Endodermal cell (in vitro differentiated cells): ENCODE results near the gene UMAD1. TPM values are rescaled to one million over a fixed set of nuclear protein-coding genes. Genes with fewer than 3 reads are reported as not detected.

Experiments
- DNase-seq: peaks from one replicate; pipeline ENCODE4 v3.0.0-alpha.2; 2017
- H3K27ac ChIP-seq: 2 replicates; pipeline ENCODE4 v1.5.1; 2013; ENCODE audit warnings: mild to moderate bottlenecking, low read depth, low read length, moderate library complexity
- H3K27me3 ChIP-seq: 2 replicates; pipeline ENCODE4 v1.6.1; 2013; ENCODE audit warnings: mild to moderate bottlenecking, low read length, moderate library complexity; ENCODE audit not compliant: insufficient read depth, control insufficient read depth, poor library complexity, severe bottlenecking
- H3K36me3 ChIP-seq: 2 replicates; pipeline ENCODE4 v1.7.0; 2013; ENCODE audit warnings: mild to moderate bottlenecking, low read length, moderate library complexity; ENCODE audit not compliant: control insufficient read depth, insufficient read depth
- H3K4me1 ChIP-seq: one replicate; pipeline ENCODE4 v1.7.0; 2013; ENCODE audit warnings: low read length; ENCODE audit not compliant: control insufficient read depth, insufficient read depth
- H3K4me3 ChIP-seq: 2 replicates; pipeline ENCODE4 v1.5.1; 2013; ENCODE audit warnings: mild to moderate bottlenecking, low read length, moderate library complexity
- H3K9ac ChIP-seq: 2 replicates; pipeline ENCODE4 v1.6.1; 2013; ENCODE audit warnings: mild to moderate bottlenecking, low read length, moderate library complexity; ENCODE audit not compliant: poor library complexity, severe bottlenecking; ENCODE audit errors: extremely low read depth
- H3K9me3 ChIP-seq: 2 replicates; pipeline ENCODE4 v1.6.1; 2013; ENCODE audit warnings: mild to moderate bottlenecking, low read length, moderate library complexity; ENCODE audit not compliant: control insufficient read depth
- H3K27ac Mint-ChIP-seq: 2 replicates; pipeline ENCODE4 v1.8.0; 2020; ENCODE audit warnings: mixed read lengths
- H3K27me3 Mint-ChIP-seq: 2 replicates; pipeline ENCODE4 v1.8.0; 2021; ENCODE audit warnings: mild to moderate bottlenecking, mixed read lengths; ENCODE audit not compliant: insufficient read depth
- H3K36me3 Mint-ChIP-seq: 2 replicates; pipeline ENCODE4 v1.8.0; 2020; ENCODE audit warnings: low read depth, mixed read lengths
- H3K4me1 Mint-ChIP-seq: 2 replicates; pipeline ENCODE4 v1.8.0; 2020; ENCODE audit warnings: mixed read lengths
- H3K4me3 Mint-ChIP-seq: 2 replicates; pipeline ENCODE4 v1.8.0; 2020; ENCODE audit warnings: mild to moderate bottlenecking, moderate library complexity, mixed read lengths
- H3K9me3 Mint-ChIP-seq: 2 replicates; pipeline ENCODE4 v1.8.0; 2020; ENCODE audit warnings: mild to moderate bottlenecking, mixed read lengths
- WGBS, 2 experiments: methylation state at CpG; one replicate each; pipeline versions ENCODE4 v1.1.5 to v1.1.7; 2013; ENCODE audit warnings: missing lambda C conversion rate in 2 of 2, mixed read lengths in 1 of 2; ENCODE audit not compliant: insufficient coverage in 1 of 2, insufficient read length in 1 of 2; 5-methylcytosine and 5-hydroxymethylcytosine counted together
- total RNA-seq, 2 donors: library from RNA; stranded (reverse); fragmentation: NEBNext Ultra II Directional in 1 of 2; extraction: Animal tissue kit (Norgen Biotek cat#: 25700) in 1 of 2; gene quantifications; 2 replicates in 1 of 2; 3 replicates in 1 of 2; pipeline ENCODE4 v1.2.1, GENCODE V29; 2021
- TF ChIP-seq, protein P1 (sequence below): fragments of 200-600 bp; sonication (generic); conservative IDR thresholded peaks from 2 replicates; pipeline ENCODE4 v1.5.0; 2021; ENCODE audit warnings: antibody characterized with exemption, mild to moderate bottlenecking

Gene UMAD1
- total RNA-seq, 2 donors from 2014 or later, result 9.7 to 10.3 TPM

DNA sequence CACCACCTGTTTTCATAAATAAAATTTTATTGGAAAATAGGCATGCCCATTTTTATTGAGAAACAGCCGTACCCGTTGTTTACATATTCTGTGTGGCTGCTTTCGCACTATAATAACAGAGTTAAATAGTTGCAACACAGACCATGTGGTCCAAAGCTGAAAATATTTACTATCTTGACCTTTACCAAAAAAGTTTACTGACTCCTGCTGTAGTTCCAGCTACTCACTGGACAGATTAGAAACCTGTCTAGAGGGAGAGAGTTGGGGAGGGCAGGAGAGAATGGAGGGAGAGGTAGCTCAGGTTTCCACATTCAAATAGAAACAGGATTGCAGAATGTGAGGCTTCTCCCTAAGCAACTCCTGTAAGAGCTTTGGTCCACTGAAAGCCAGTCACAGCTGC is 273.0 kb downstream of the UMAD1 start:
- DNase-seq, result no peak
- H3K9me3 ChIP-seq, result no peaks in the 10 kb centered on the region
- Mint-ChIP-seq H3K4me1 (peaks cover 31% of the 10 kb centered on the region), H3K27me3 (peaks cover 1% of the 10 kb centered on the region), H3K27ac (no peak overlapping the region), H3K4me3 (no peak overlapping the region), H3K9me3 (no peaks in the 10 kb centered on the region), H3K36me3 (no peaks in the 10 kb centered on the region)
- H3K4me1 ChIP-seq, result peaks cover 5% of the 10 kb centered on the region
- H3K27me3 ChIP-seq, result no peaks in the 10 kb centered on the region
- no peaks in the 10 kb centered on the region for H3K36me3 ChIP-seq
- no peak overlapping the region for H3K9ac ChIP-seq
- H3K27ac ChIP-seq, result no peak overlapping the region
- 93 to 100% methylated on average over 3 of the region's 3 CpGs for WGBS, 2 experiments
- H3K4me3 ChIP-seq, result no peak overlapping the region
- TF ChIP-seq, protein P1, sequence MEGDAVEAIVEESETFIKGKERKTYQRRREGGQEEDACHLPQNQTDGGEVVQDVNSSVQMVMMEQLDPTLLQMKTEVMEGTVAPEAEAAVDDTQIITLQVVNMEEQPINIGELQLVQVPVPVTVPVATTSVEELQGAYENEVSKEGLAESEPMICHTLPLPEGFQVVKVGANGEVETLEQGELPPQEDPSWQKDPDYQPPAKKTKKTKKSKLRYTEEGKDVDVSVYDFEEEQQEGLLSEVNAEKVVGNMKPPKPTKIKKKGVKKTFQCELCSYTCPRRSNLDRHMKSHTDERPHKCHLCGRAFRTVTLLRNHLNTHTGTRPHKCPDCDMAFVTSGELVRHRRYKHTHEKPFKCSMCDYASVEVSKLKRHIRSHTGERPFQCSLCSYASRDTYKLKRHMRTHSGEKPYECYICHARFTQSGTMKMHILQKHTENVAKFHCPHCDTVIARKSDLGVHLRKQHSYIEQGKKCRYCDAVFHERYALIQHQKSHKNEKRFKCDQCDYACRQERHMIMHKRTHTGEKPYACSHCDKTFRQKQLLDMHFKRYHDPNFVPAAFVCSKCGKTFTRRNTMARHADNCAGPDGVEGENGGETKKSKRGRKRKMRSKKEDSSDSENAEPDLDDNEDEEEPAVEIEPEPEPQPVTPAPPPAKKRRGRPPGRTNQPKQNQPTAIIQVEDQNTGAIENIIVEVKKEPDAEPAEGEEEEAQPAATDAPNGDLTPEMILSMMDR, result no peak

DNA sequence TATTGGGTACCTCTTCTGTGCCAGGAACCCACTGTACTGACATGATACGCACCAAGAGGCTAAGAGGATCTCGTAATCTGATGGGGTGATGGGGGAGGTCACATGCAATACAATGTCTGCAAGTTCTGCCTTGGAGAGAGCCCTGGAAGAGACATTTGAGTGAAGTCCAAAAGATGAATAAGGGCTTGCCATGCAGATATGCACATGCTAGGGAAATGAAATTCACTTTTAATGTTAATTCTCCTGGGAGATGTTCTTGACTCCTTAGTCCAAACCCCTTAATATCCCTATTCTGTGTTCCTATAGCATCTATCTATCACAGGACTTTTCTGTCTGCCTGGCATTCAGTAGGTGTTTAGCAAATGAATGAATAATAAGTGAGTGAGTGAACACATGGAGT is 274.0 kb downstream of the UMAD1 start:
- Histone ChIP-seq H3K27ac (no peak overlapping the region), H3K27me3 (no peaks in the 10 kb centered on the region), H3K4me1 (peaks cover 6% of the 10 kb centered on the region), H3K36me3 (no peaks in the 10 kb centered on the region), H3K4me3 (no peak overlapping the region), H3K9me3 (no peaks in the 10 kb centered on the region), H3K9ac (no peak overlapping the region)
- TF ChIP-seq, protein P1, result no peak
- no peak overlapping the region for H3K4me3 Mint-ChIP-seq
- H3K27me3 Mint-ChIP-seq, result peaks cover 1% of the 10 kb centered on the region
- WGBS, 2 experiments, result 97 to 100% methylated on average over 2 of the region's 2 CpGs
- peaks cover 39% of the 10 kb centered on the region for H3K4me1 Mint-ChIP-seq
- H3K9me3 Mint-ChIP-seq, result no peaks in the 10 kb centered on the region
- H3K27ac Mint-ChIP-seq, result no peak overlapping the region
- no peaks in the 10 kb centered on the region for H3K36me3 Mint-ChIP-seq
- DNase-seq, result no peak

DNA sequence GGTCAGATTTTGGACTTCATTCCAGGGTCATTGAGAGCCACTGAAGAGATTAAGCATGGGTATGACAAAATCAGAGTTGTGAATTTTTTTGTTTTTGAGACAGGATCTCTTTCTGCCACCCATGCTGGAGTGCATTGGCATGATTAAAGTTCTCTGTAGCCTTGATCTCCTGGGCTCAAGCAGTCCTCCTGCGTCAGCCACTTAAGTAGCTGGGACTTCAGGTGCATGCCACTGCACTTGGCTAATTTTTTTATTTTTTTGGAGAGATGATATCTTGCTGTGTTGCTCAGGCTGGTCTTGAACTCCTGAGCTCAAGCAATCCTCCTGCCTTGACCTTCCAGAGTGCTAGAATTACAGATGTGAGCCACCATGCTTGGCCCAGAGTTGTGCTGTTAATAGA is 275.5 kb downstream of the UMAD1 start:
- WGBS, 2 experiments, result 80 to 91% methylated on average over 1 of the region's 1 CpG
- H3K36me3 ChIP-seq, result no peaks in the 10 kb centered on the region
- DNase-seq, result no peak
- Mint-ChIP-seq H3K27ac (no peak overlapping the region), H3K36me3 (no peaks in the 10 kb centered on the region), H3K4me1 (peaks cover 45% of the 10 kb centered on the region), H3K27me3 (peaks cover 1% of the 10 kb centered on the region), H3K9me3 (no peaks in the 10 kb centered on the region), H3K4me3 (no peak overlapping the region)
- H3K9me3 ChIP-seq, result no peaks in the 10 kb centered on the region
- no peak overlapping the region for H3K9ac ChIP-seq
- TF ChIP-seq, protein P1, result no peak
- H3K27ac ChIP-seq, result no peak overlapping the region
- H3K4me1 ChIP-seq, result peaks cover 6% of the 10 kb centered on the region
- H3K4me3 ChIP-seq, result no peak overlapping the region
- H3K27me3 ChIP-seq, result no peaks in the 10 kb centered on the region
